GM18505 (cell line): ENCODE data around the gene ADGRG3.

Experiments
- ATAC-seq: cut with Tn5 transposase; IDR thresholded peaks from one replicate; pipeline ENCODE4 v1.9.1; 2021; ENCODE audit not compliant: unreplicated experiment
- POLR2A ChIP-seq: IDR thresholded peaks from 4 replicates; pipeline ENCODE4 v1.6.1; 2011; ENCODE audit warnings: borderline replicate concordance; ENCODE audit not compliant: insufficient read depth, insufficient read length; ENCODE audit errors: extremely low read depth

The ADGRG3 gene

GRCh38 chr16:57668263-57668571, at the start of gene ADGRG3:
Gene ADGRG3, plus strand, starts transcription at chr16:57668306. Its CDS starts 42 bp downstream, at chr16:57668348.
- no peak for TF ChIP-seq POLR2A
- ATAC-seq, result no peak

GRCh38 chr16:57619133-57619605, 48.9 kb upstream of the ADGRG3 start:
- TF ChIP-seq POLR2A, result no peak
- no peak for ATAC-seq

- no peak for TF ChIP-seq POLR2A
- no peak for ATAC-seq
These were observed 48.3 kb upstream of the ADGRG3 start for GRCh38 chr16:57619606-57620334.

- no peak for TF ChIP-seq POLR2A
- ATAC-seq, result no peak
These were observed 47.5 kb upstream of the ADGRG3 start for GRCh38 chr16:57620335-57621231.

GRCh38 chr16:57621521-57622271, 46.4 kb upstream of the ADGRG3 start:
- ATAC-seq, result no peak
- TF ChIP-seq POLR2A, result no peak

GRCh38 chr16:57622361-57623250, 45.5 kb upstream of the ADGRG3 start:
- no peak for ATAC-seq
- no peak for TF ChIP-seq POLR2A

GRCh38 chr16:57623251-57624043, 44.7 kb upstream of the ADGRG3 start:
- no peak for TF ChIP-seq POLR2A
- no peak for ATAC-seq

GRCh38 chr16:57624044-57624688, 43.9 kb upstream of the ADGRG3 start:
- TF ChIP-seq POLR2A, result no peak
- no peak for ATAC-seq

GRCh38 chr16:57624806-57625500, 43.2 kb upstream of the ADGRG3 start:
- TF ChIP-seq POLR2A, result no peak
- ATAC-seq, result no peak

- no peak for TF ChIP-seq POLR2A
- no peak for ATAC-seq
These were observed 41.5 kb upstream of the ADGRG3 start for GRCh38 chr16:57626420-57627170.
